DMS53 treated with DMSO at 0.1 percent for 48 hours (cell line): ENCODE measurements around the gene SERPINB1.
"Not testable (repeated sequence)": the region's sequence is repeated elsewhere in the genome, so short reads cannot be mapped to it uniquely, and the experiment has no call there.

ENCODE experiments used
- DNase-seq: peaks from one replicate; lab custom pipeline; 2025; ENCODE audit not compliant: unreplicated experiment; lab: John Stamatoyannopoulos, UW

Gene SERPINB1

GRCh38 chr6:2819115-2819514 is 22.5 kb downstream of the SERPINB1 start:
- no peak for DNase-seq

- no peak for DNase-seq
Observed at GRCh38 chr6:2818593-2818992, 23.1 kb downstream of the SERPINB1 start.

- no peak for DNase-seq
Observed at GRCh38 chr6:2817903-2818443, 23.7 kb downstream of the SERPINB1 start.

GRCh38 chr6:2816158-2816557 is 25.5 kb downstream of the SERPINB1 start:
- DNase-seq, result no peak

- DNase-seq, result no peak
Observed at GRCh38 chr6:2812695-2813094, 29.0 kb downstream of the SERPINB1 start.

- no peak for DNase-seq
Observed at GRCh38 chr6:2810092-2810671, 31.5 kb downstream of the SERPINB1 start.

- no peak for DNase-seq
Observed at GRCh38 chr6:2809015-2809414, 32.6 kb downstream of the SERPINB1 start.

- no peak for DNase-seq
Observed at GRCh38 chr6:2807342-2808090, 34.1 kb downstream of the SERPINB1 start.

GRCh38 chr6:2806644-2807043 is 35.0 kb downstream of the SERPINB1 start:
- no peak for DNase-seq

GRCh38 chr6:2805031-2805430 is 36.6 kb downstream of the SERPINB1 start:
- DNase-seq, result no peak

GRCh38 chr6:2804516-2804915 is 37.1 kb downstream of the SERPINB1 start:
- DNase-seq, result no peak

GRCh38 chr6:2803731-2804429 is 37.8 kb downstream of the SERPINB1 start:
- no peak for DNase-seq

- DNase-seq, result no peak
Observed at GRCh38 chr6:2802521-2803060, 39.1 kb downstream of the SERPINB1 start.

GRCh38 chr6:2801687-2802086 is 40.0 kb downstream of the SERPINB1 start:
- not testable (repeated sequence) for DNase-seq

GRCh38 chr6:2800552-2801316 is 40.9 kb downstream of the SERPINB1 start:
- DNase-seq, result no peak

- no peak for DNase-seq
Observed at GRCh38 chr6:2799936-2800527, 41.6 kb downstream of the SERPINB1 start.

- DNase-seq, result no peak
Observed at GRCh38 chr6:2798586-2799134, 43.0 kb downstream of the SERPINB1 start.

- DNase-seq, result no peak
Observed at GRCh38 chr6:2797564-2798031, 44.1 kb downstream of the SERPINB1 start.

- DNase-seq, result no peak
Observed at GRCh38 chr6:2796861-2797260, 44.8 kb downstream of the SERPINB1 start.

- no peak for DNase-seq
Observed at GRCh38 chr6:2795956-2796355, 45.7 kb downstream of the SERPINB1 start.
